B cell (primary cell): ENCODE measurements around the gene RFX4. TPM values are rescaled to one million over a fixed set of nuclear protein-coding genes. Genes with fewer than 3 reads are reported as not detected.

Experiments
- ATAC-seq: fragments of 200-7000 bp; cut with Tn5 transposase; one replicate; pipeline ENCODE4 v1.10.0; 2021; ENCODE audit warnings: low read depth, mild to moderate bottlenecking, moderate number of reproducible peaks, moderate library complexity
- CTCF ChIA-PET: fragments of 350-600 bp; sonication (Branson Sonifier 250); formaldehyde crosslinking; loops from one replicate; lab custom pipeline; 2021; ENCODE audit warnings: antibody characterized with exemption, inconsistent platforms; lab: Charles Lee
- POLR2A ChIA-PET: fragments of 350-600 bp; sonication (Branson Sonifier 250); formaldehyde crosslinking; loops from one replicate; lab custom pipeline; 2021; ENCODE audit warnings: antibody characterized with exemption; lab: Charles Lee
- DNase-seq: peaks from one replicate; pipeline ENCODE4 v3.0.0; 2013
- H2AFZ ChIP-seq: 2 replicates; pipeline ENCODE4 v1.6.1; 2012; ENCODE audit warnings: mild to moderate bottlenecking, low read depth, low read length; ENCODE audit not compliant: insufficient read depth, poor library complexity, severe bottlenecking
- H3K27ac ChIP-seq, 2 donors: 1 replicate in 1 of 2; 2 replicates in 1 of 2; pipeline ENCODE4 v1.5.1; 2012 to 2013; ENCODE audit warnings: low read length in 2 of 2, mild to moderate bottlenecking in 2 of 2, moderate library complexity in 1 of 2
- H3K27me3 ChIP-seq, 4 experiments: fragments of 200-600 bp in 1 of 4; sonication (generic) in 1 of 4; replicated peaks in 1 of 4; 1 replicate in 2 of 4; 2 replicates in 2 of 4; pipeline versions ENCODE4 v1.6.1 to v1.7.0; 2013 to 2016; ENCODE audit warnings: low read length in 3 of 4, mild to moderate bottlenecking in 2 of 4, mixed read lengths in 1 of 4, moderate library complexity in 1 of 4; ENCODE audit not compliant: insufficient read depth in 4 of 4, control insufficient read depth in 3 of 4; ENCODE audit errors: control extremely low read depth in 1 of 4
- H3K36me3 ChIP-seq, 2 experiments: replicated peaks in 1 of 2; 1 replicate in 1 of 2; 2 replicates in 1 of 2; pipeline versions ENCODE4 v1.6.1 to v1.7.1; 2013; ENCODE audit warnings: low read length in 1 of 2; ENCODE audit not compliant: insufficient read depth in 2 of 2, control insufficient read depth in 1 of 2; ENCODE audit errors: control extremely low read depth in 1 of 2, extremely low read depth in 1 of 2
- H3K4me1 ChIP-seq, 2 donors: fragments of 200-600 bp in 1 of 2; sonication (generic) in 1 of 2; 1 replicate in 1 of 2; 2 replicates in 1 of 2; pipeline versions ENCODE4 v1.5.1 to v1.6.1; 2013 to 2017; ENCODE audit warnings: low read length in 2 of 2; ENCODE audit not compliant: control insufficient read depth in 2 of 2, insufficient read depth in 2 of 2
- H3K4me2 ChIP-seq: replicated peaks from 2 replicates; pipeline ENCODE3; 2012; ENCODE audit warnings: mild to moderate bottlenecking, low read depth, low read length; ENCODE audit not compliant: poor library complexity, severe bottlenecking
- H3K4me3 ChIP-seq, 5 experiments: fragments of 200-600 bp in 1 of 5; sonication (generic) in 1 of 5; 1 replicate in 3 of 5; 2 replicates in 2 of 5; pipeline versions ENCODE4 v1.5.1 to v1.7.0; 2011 to 2016; ENCODE audit warnings: low read length in 4 of 5, mild to moderate bottlenecking in 4 of 5, low read depth in 2 of 5, control low read depth in 1 of 5, moderate library complexity in 1 of 5; ENCODE audit not compliant: insufficient read depth in 1 of 5; ENCODE audit errors: control extremely low read depth in 1 of 5, extremely low read depth in 1 of 5
- H3K79me2 ChIP-seq: fragments of 200-600 bp; sonication (generic); one replicate; pipeline ENCODE4 v1.6.0; 2016; ENCODE audit warnings: low read length; ENCODE audit not compliant: control insufficient read depth, insufficient read depth
- H3K9ac ChIP-seq: fragments of 200-600 bp; sonication (generic); 2 replicates; pipeline ENCODE4 v1.6.1; 2017; ENCODE audit warnings: mild to moderate bottlenecking, low read length, moderate library complexity
- H3K9me3 ChIP-seq, 3 donors: one replicate each; pipeline versions ENCODE4 v1.6.1 to v1.7.1; 2013; ENCODE audit warnings: low read length in 2 of 3; ENCODE audit not compliant: control insufficient read depth in 2 of 3, insufficient read depth in 1 of 3; ENCODE audit errors: control extremely low read depth in 1 of 3
- H4K20me1 ChIP-seq: 2 replicates; pipeline ENCODE4 v1.6.0; 2012; ENCODE audit warnings: mild to moderate bottlenecking, low read length; ENCODE audit not compliant: insufficient read depth, control insufficient read depth, poor library complexity, severe bottlenecking
- H3K27ac Mint-ChIP-seq: one replicate; pipeline ENCODE4 v1.8.0; 2021; ENCODE audit warnings: mixed read lengths
- H3K27me3 Mint-ChIP-seq: one replicate; pipeline ENCODE4 v1.8.0; 2021; ENCODE audit warnings: mixed read lengths
- H3K4me1 Mint-ChIP-seq: one replicate; pipeline ENCODE4 v1.8.0; 2021; ENCODE audit warnings: mixed read lengths
- H3K4me3 Mint-ChIP-seq: one replicate; pipeline ENCODE4 v1.8.0; 2021; ENCODE audit warnings: mixed read lengths
- H3K9me3 Mint-ChIP-seq: one replicate; pipeline ENCODE4 v1.8.0; 2022; ENCODE audit warnings: mixed read lengths; ENCODE audit not compliant: insufficient read depth
- CTCF ChIP-seq: fragments of 200-600 bp; IDR thresholded peaks from one replicate; pipeline ENCODE4 v1.8.0; 2022; ENCODE audit warnings: antibody characterized with exemption, mild to moderate bottlenecking
- EZH2 ChIP-seq: IDR thresholded peaks from 2 replicates; pipeline ENCODE4 v1.6.1; 2012; ENCODE audit warnings: borderline replicate concordance, low read depth, mild to moderate bottlenecking, moderate library complexity, low read length; ENCODE audit not compliant: insufficient read depth, poor library complexity, severe bottlenecking
- WGBS: methylation state at CpG from one replicate; pipeline ENCODE4 v1.1.5; 2013; ENCODE audit warnings: missing lambda C conversion rate; ENCODE audit not compliant: insufficient coverage; 5-methylcytosine and 5-hydroxymethylcytosine counted together
- intact Hi-C: fragments of 100-400 bp; cut with micrococcal nuclease; formaldehyde crosslinking; loops from one replicate; pipeline ENCODE4 v1.10.0; 2022
- polyA plus RNA-seq: library from polyadenylated mRNA; depleted of rRNA; stranded (reverse); fragments of >200 nt; gene quantifications from 2 replicates; pipeline ENCODE4 v1.2.3, GENCODE V29; 2012
- total RNA-seq, 2 donors: library from RNA; stranded (reverse); fragments of 120-200 nt in 1 of 2; gene quantifications; 1 replicate in 1 of 2; 2 replicates in 1 of 2; pipeline versions ENCODE4 v1.2.3 to v1.2.4, GENCODE V29; 2013 to 2022

The RFX4 gene
- total and polyA plus RNA-seq, 2 donors (not counting 1 experiment from before 2014, with no cell fraction given): not detected

- Histone ChIP-seq H2AFZ (no peak overlapping the region), H3K4me2 (no peak overlapping the region), H3K4me1 (no peaks in the 10 kb centered on the region), H3K9ac (no peak overlapping the region), H4K20me1 (no peaks in the 10 kb centered on the region), H3K27me3 (peaks cover 0 to 20% (median 12%) of the 10 kb centered on the region in 4 experiments), H3K9me3 (no peaks in the 10 kb centered on the region), H3K4me3 (no peak overlapping the region), H3K36me3 (no peaks in the 10 kb centered on the region), H3K27ac (no peak overlapping the region), H3K79me2 (no peaks in the 10 kb centered on the region)
- WGBS: 94% methylated on average over 8 of the region's 8 CpGs
- no peak overlapping the region for H3K27ac Mint-ChIP-seq
- intact Hi-C loops: no loop called here
- no peaks in the 10 kb centered on the region for H3K4me1 Mint-ChIP-seq
- CTCF ChIA-PET: no interaction called here
- no peak for DNase-seq
- no peak for ATAC-seq
- H3K9me3 Mint-ChIP-seq: no peaks in the 10 kb centered on the region
- H3K27me3 Mint-ChIP-seq: peaks cover 26% of the 10 kb centered on the region
- POLR2A ChIA-PET: no interaction called here
- no peak overlapping the region for H3K4me3 Mint-ChIP-seq
- TF ChIP-seq EZH2 (no peak), CTCF (no peak)
Measured at GRCh38 chr12:106712768-106713167, 130.0 kb downstream of the RFX4 start.

GRCh38 chr12:106714926-106715325 is 132.1 kb downstream of the RFX4 start:
- Histone ChIP-seq H3K27me3 (peaks cover 0 to 25% (median 12%) of the 10 kb centered on the region in 4 experiments), H3K36me3 (no peaks in the 10 kb centered on the region), H3K9ac (no peak overlapping the region), H4K20me1 (no peaks in the 10 kb centered on the region), H3K9me3 (no peaks in the 10 kb centered on the region), H2AFZ (no peak overlapping the region), H3K4me1 (no peaks in the 10 kb centered on the region), H3K4me2 (no peak overlapping the region), H3K27ac (no peak overlapping the region), H3K79me2 (no peaks in the 10 kb centered on the region), H3K4me3 (no peak overlapping the region)
- H3K27ac Mint-ChIP-seq: no peak overlapping the region
- peaks cover 38% of the 10 kb centered on the region for H3K27me3 Mint-ChIP-seq
- ChIA-PET CTCF (no interaction called here), POLR2A (no interaction called here)
- no peak overlapping the region for H3K4me3 Mint-ChIP-seq
- DNase-seq (no peak), ATAC-seq (no peak)
- intact Hi-C loops: no loop called here
- no peaks in the 10 kb centered on the region for H3K4me1 Mint-ChIP-seq
- no peak for TF ChIP-seq EZH2
- TF ChIP-seq CTCF: no peak
- 100% methylated on average over 2 of the region's 3 CpGs for WGBS
- H3K9me3 Mint-ChIP-seq: no peaks in the 10 kb centered on the region
